Cardiac fibroblast (primary cell): ENCODE data around the gene DGKG.

Source experiments
- DNase-seq, 2 donors: peaks; one replicate each; pipeline versions ENCODE4 v3.0.0 to v3.0.0-alpha.2; 2010; ENCODE audit warnings: low read depth in 2 of 2
- H3K4me3 ChIP-seq, 2 donors: replicated peaks in 1 of 2; 1 replicate in 1 of 2; 2 replicates in 1 of 2; pipeline ENCODE4 v1.5.1; 2011; ENCODE audit warnings: low read depth in 2 of 2, low read length in 2 of 2, mild to moderate bottlenecking in 2 of 2, moderate library complexity in 1 of 2
- CTCF ChIP-seq: IDR thresholded peaks from one replicate; pipeline ENCODE4 v1.5.1; 2011; ENCODE audit warnings: low read depth, mild to moderate bottlenecking, low read length, inconsistent platforms

DGKG gene

GRCh38 chr3:186277268-186277909 is 84.6 kb downstream of the DGKG start:
- peak; percentile 61 for TF ChIP-seq CTCF
- H3K4me3 ChIP-seq: no peak overlapping the region
- peak; percentile 74 to 82 for DNase-seq

GRCh38 chr3:186275436-186275835 is 86.6 kb downstream of the DGKG start:
- no peak for DNase-seq
- H3K4me3 ChIP-seq: no peak overlapping the region
- TF ChIP-seq CTCF: no peak

DNA sequence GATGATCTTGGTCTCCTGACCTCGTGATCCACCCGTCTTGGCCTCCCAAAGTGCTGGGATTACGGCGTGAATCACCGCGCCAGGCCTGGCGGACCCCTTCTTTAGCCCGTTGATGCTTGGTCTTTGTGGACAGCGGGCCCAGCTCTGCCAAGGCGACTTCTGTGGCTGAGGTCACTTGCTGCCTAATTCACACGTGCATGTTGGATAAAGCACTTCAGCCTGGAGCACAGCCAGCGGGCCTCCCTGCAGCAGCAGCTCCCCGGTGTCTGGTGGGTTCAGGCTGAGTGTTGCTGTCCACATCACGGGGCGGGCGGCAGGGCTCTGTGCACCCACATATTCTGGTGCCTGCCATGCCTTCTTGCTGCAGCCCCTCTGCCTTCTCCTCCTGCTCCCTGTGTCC is 88.4 kb downstream of the DGKG start:
- DNase-seq: no peak
- no peak for TF ChIP-seq CTCF

DNA sequence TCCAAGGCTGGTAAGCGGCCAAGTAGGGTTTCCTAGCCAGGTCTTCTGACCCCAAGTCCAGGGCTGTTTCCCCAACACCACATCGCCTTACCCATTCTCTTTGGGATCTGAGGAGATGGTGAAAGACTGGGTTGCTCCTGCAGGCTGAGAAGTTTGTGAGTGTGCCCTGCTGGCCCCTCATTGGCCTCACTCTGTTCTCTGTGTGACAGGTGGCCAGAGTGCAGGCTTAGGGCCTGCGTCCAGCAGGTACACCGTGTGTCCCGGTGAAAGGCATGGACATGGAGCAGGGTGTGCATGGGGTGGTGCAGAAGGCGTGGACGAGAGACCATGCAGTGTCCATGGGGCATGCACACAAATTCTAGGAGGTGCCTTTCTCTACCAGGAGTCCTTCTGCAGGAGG is 91.3 kb downstream of the DGKG start:
- no peak for TF ChIP-seq CTCF

More for the DNA sequence above, 88.4 kb downstream of the DGKG start:
- no peak overlapping the region for H3K4me3 ChIP-seq

DNA sequence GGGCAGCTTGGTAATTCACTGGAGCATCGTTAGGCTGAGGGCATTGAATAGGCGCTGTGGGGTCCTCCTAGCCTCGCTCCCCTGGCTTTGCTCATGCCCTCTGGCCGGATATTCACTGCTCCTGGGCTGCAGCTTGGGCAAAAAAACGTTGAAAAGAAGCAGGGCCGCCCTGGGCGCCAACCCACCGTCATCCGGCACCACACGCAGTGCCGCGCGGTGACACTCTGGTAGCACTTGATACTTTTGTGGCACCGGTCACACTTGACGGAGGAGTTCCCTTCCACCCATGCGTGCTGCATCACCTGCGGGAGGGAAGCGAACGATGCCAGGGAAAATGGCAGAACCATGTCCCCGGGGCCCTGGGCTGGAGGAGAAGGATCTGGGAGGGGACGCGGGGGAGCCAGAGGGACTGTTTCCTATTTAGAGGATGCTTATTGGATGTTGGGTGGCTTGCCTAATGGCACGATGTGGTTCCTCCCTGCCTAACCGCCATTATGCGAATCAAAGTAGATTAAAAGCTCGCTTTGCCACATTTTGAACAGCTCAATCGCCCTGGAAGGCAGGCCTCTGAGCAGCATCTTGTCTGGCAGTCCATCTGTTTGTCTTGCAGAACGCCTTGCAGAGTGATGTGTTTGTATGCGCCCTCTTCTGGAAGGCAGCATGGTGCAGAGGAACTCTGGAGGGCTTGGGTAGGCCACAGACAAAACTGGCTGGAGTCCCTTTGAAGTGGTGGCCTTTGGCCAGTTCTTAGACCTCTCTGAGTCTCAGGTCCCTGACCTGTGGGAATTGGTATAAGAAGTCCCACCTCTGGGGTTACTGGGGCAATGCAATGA is 93.2 kb downstream of the DGKG start:
- peak; percentile 36 to 43 for DNase-seq
- TF ChIP-seq CTCF: peak; percentile 39
- H3K4me3 ChIP-seq: no peak overlapping the region

More for the DNA sequence above, 91.3 kb downstream of the DGKG start:
- H3K4me3 ChIP-seq: no peak overlapping the region
- DNase-seq: no peak

DNA sequence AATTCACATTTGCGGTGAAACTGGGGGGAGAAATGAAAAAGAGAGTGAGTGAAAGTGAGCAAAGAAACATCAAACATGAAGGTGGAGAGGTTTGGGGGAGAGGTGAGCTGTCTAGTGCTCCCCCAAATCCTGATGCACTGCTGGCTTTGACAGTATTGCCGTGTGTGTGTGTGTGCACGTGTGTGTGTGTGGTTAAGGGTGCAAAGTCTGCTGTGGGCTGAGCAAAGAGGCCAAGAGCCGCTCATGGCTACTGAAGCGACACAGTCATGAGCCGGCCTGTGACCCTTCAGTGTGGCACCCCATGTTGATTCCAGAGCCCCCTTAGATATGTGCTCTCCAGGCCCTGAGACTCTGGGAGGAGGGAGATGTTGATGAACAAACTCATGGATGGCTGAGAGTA is 94.3 kb downstream of the DGKG start:
- no peak for TF ChIP-seq CTCF
- no peak for DNase-seq
- no peak overlapping the region for H3K4me3 ChIP-seq
